ENCODE data around the gene DLG2.

The DLG2 gene

GRCh38 chr11:84655712-84656111 is 971.4 kb downstream of the DLG2 start:
- H3K9me3 ChIP-seq (ENCODE audit: severe bottlenecking): peaks cover 11% of the 10 kb centered on the region
- no peak for TF ChIP-seq CTCF (IDR thresholded peaks at IDR 0.05; ENCODE audit: low read depth, low read length)
- no peak for DNase-seq
- no peaks in the 10 kb centered on the region for H3K36me3 ChIP-seq
- H3K27ac ChIP-seq: no peak overlapping the region
- H3K4me3 ChIP-seq (ENCODE audit: low read depth, low read length): no peak overlapping the region
- H3K27me3 ChIP-seq (ENCODE audit: insufficient read depth, low read depth, severe bottlenecking): no peaks in the 10 kb centered on the region

DNA sequence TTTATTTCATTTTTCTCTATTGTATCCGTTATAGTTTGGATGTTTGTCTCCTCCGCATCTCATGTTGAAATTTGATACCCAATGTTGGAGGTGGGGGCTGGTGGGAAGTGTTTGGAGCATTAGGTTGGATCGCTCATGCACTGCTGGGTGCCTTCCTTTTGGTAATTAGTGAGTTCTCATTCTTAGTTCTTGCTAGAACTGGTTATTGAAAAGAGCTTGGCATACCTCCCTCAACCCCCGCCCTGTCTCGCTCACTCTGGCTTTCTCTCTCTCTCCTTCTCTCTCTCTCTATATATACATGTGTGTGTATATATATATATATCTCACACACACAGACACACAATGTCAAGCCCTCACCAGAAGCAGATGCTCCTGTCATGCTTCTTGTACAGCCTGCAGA is 978.7 kb downstream of the DLG2 start:
- Histone ChIP-seq H3K4me3 (ENCODE audit: low read depth, low read length) (no peak overlapping the region), H3K27ac (no peak overlapping the region), H3K27me3 (ENCODE audit: insufficient read depth, low read depth, severe bottlenecking) (no peaks in the 10 kb centered on the region), H3K9me3 (ENCODE audit: severe bottlenecking) (no peaks in the 10 kb centered on the region), H3K36me3 (no peaks in the 10 kb centered on the region)
- no peak for TF ChIP-seq CTCF (IDR thresholded peaks at IDR 0.05; ENCODE audit: low read depth, low read length)
- no peak for DNase-seq

- no peak overlapping the region for H3K4me3 ChIP-seq (ENCODE audit: low read depth, low read length)
- no peak for TF ChIP-seq CTCF (IDR thresholded peaks at IDR 0.05; ENCODE audit: low read depth, low read length)
- no peaks in the 10 kb centered on the region for H3K27me3 ChIP-seq (ENCODE audit: insufficient read depth, low read depth, severe bottlenecking)
- no peaks in the 10 kb centered on the region for H3K9me3 ChIP-seq (ENCODE audit: severe bottlenecking)
- no peaks in the 10 kb centered on the region for H3K36me3 ChIP-seq
- no peak for DNase-seq
- H3K27ac ChIP-seq: no peak overlapping the region
Observed at GRCh38 chr11:84645988-84646694, 981.0 kb downstream of the DLG2 start.

DNA sequence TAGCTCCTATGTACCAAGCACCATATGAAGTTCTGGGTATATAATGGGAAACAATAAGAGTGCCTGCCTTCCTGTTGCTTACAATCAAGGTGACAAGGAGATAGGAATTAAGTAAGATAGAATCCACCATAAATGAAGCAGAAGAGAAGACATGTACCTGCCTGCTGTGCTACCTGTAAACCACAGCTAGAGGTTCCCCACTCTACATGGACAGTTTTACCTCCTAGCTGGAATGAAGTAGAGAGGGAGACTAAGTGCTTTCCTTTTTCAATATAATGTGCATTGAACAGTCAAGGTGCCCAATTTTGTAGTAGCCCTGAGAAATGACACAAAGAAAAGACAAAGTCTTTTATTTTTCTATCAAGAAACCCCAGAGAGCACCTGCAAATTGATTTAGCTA is 984.6 kb downstream of the DLG2 start:
- DNase-seq: no peak
- Histone ChIP-seq H3K36me3 (no peaks in the 10 kb centered on the region), H3K27ac (no peak overlapping the region), H3K9me3 (ENCODE audit: severe bottlenecking) (no peaks in the 10 kb centered on the region), H3K27me3 (ENCODE audit: insufficient read depth, low read depth, severe bottlenecking) (no peaks in the 10 kb centered on the region), H3K4me3 (ENCODE audit: low read depth, low read length) (no peak overlapping the region)
- TF ChIP-seq CTCF (IDR thresholded peaks at IDR 0.05; ENCODE audit: low read depth, low read length): 0 out of 2 replicates have a peak, but pooled peaks have one; percentile 4

GRCh38 chr11:84634309-84634708 is 992.8 kb downstream of the DLG2 start:
- Histone ChIP-seq H3K4me3 (ENCODE audit: low read depth, low read length) (no peak overlapping the region), H3K27ac (no peak overlapping the region), H3K27me3 (ENCODE audit: insufficient read depth, low read depth, severe bottlenecking) (no peaks in the 10 kb centered on the region), H3K36me3 (no peaks in the 10 kb centered on the region), H3K9me3 (ENCODE audit: severe bottlenecking) (no peaks in the 10 kb centered on the region)
- no peak for TF ChIP-seq CTCF (IDR thresholded peaks at IDR 0.05; ENCODE audit: low read depth, low read length)
- no peak for DNase-seq

Measured in WERI-Rb-1 (cell line).